NCI-H69 (cell line): ENCODE data around the gene PLA2G2E.
A peak's percentile ranks its signal among the peaks of the same experiment; 100 is the strongest.
"Not testable (repeated sequence)": the region's sequence is repeated elsewhere in the genome, so short reads cannot be mapped to it uniquely, and the experiment has no call there.

Experiments
- DNase-seq: peaks from one replicate; lab custom pipeline; 2025; lab: John Stamatoyannopoulos, UW

Gene PLA2G2E

GRCh38 chr1:19932866-19933265 lies 9.4 kb upstream of the PLA2G2E start:
- no peak for DNase-seq

- DNase-seq = not testable (repeated sequence)
These were observed 3.7 kb upstream of the PLA2G2E start for GRCh38 chr1:19927130-19927421.

- peak; percentile 8 for DNase-seq
These were observed 3.1 kb upstream of the PLA2G2E start for GRCh38 chr1:19926296-19927129.

GRCh38 chr1:19925342-19926070 lies 2.1 kb upstream of the PLA2G2E start:
- no peak for DNase-seq

GRCh38 chr1:19923953-19924346 lies 533 bp upstream of the PLA2G2E start:
- no peak for DNase-seq

GRCh38 chr1:19922015-19922688 lies 1.3 kb downstream of the PLA2G2E start:
- no peak for DNase-seq

- DNase-seq = peak; percentile 65
These were observed 2.1 kb downstream of the PLA2G2E start for GRCh38 chr1:19921310-19921709.

- no peak for DNase-seq
These were observed 3.2 kb downstream of the PLA2G2E start for GRCh38 chr1:19920132-19920710.

- peak; percentile 66 for DNase-seq
These were observed 5.4 kb downstream of the PLA2G2E start for GRCh38 chr1:19918057-19918456.

GRCh38 chr1:19910650-19911049 lies 12.8 kb downstream of the PLA2G2E start:
- no peak for DNase-seq

GRCh38 chr1:19909971-19910370 lies 13.4 kb downstream of the PLA2G2E start:
- no peak for DNase-seq

GRCh38 chr1:19909392-19909791 lies 14.0 kb downstream of the PLA2G2E start:
- no peak for DNase-seq

- no peak for DNase-seq
These were observed 16.0 kb downstream of the PLA2G2E start for GRCh38 chr1:19907456-19907855.

GRCh38 chr1:19903621-19904020 lies 19.8 kb downstream of the PLA2G2E start:
- DNase-seq = no peak

- DNase-seq = no peak
These were observed 21.8 kb downstream of the PLA2G2E start for GRCh38 chr1:19901653-19902052.

GRCh38 chr1:19894218-19894617 lies 29.2 kb downstream of the PLA2G2E start:
- no peak for DNase-seq

GRCh38 chr1:19893687-19894086 lies 29.7 kb downstream of the PLA2G2E start:
- DNase-seq = no peak

- no peak for DNase-seq
These were observed 30.7 kb downstream of the PLA2G2E start for GRCh38 chr1:19892628-19893168.

GRCh38 chr1:19892129-19892528 lies 31.3 kb downstream of the PLA2G2E start:
- no peak for DNase-seq

- no peak for DNase-seq
These were observed 33.8 kb downstream of the PLA2G2E start for GRCh38 chr1:19889656-19890055.

- DNase-seq = no peak
These were observed 35.3 kb downstream of the PLA2G2E start for GRCh38 chr1:19888112-19888511.

GRCh38 chr1:19885821-19886220 lies 37.6 kb downstream of the PLA2G2E start:
- DNase-seq = no peak
